ENCODE results near the gene FXYD5. TPM values are rescaled to one million over a fixed set of nuclear protein-coding genes. Genes with fewer than 3 reads are reported as not detected.
A peak's percentile ranks its signal among the peaks of the same experiment; 100 is the strongest.

Gene FXYD5
- total RNA-seq, 4 donors from 2014 or later = 6.0 to 67.7 (median 22.2) TPM

DNA sequence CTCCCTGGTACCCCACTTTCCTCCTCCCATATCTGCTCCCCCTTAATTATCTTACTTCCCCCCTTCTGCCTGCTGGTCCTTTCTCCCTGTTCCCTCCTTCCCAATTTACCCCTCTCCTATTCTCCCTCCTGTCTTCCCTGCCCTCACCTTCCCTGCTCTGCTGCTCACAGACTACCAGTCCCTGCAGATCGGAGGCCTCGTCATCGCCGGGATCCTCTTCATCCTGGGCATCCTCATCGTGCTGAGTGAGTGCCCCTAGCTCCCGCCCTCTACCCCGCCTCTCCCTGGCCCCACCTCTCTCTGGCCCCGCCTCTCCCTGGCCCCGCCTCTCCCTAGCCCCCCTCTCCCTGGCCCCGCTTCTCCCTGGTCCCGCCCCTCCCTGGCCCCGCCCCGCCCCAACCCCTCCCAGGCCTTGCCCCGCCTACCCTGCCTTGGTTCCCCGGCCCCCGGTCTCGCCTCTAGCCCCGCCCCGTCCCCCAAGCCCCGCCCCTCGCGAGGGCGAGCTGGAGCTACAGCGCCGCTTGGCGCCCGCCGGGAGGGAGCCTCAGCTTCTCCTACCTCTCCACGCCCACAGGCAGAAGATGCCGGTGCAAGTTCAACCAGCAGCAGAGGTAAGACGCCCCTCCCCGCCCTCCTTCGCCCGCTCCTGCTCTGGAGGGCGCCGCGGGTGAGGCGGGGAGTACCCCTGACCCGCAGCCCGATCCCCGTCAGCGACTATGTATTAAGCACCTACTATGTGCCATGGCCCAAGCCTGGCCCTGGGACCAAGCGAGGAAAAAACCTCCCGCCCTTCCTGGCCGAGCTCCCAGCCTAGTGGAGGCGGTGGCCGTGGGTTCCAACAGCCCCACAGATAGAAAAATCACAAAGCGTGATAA, 13.3 kb upstream of the FXYD5 start:
- Histone ChIP-seq H3K27me3 (peaks cover 0 to 13% of the 10 kb centered on the region in 2 donors), H3K9me3 (no peaks in the 10 kb centered on the region), H3K4me3 (peak overlapping the region; percentile 24 to 52 (median 39)), H3K4me1 (peaks cover 6 to 40% (median 22%) of the 10 kb centered on the region in 4 donors), H3K36me3 (no peaks in the 10 kb centered on the region), H3K27ac (peak overlapping the region; percentile 57 to 84 (median 77))
- peak; percentile 34 to 78 for TF ChIP-seq POLR2A (IDR thresholded peaks at IDR 0.05)
- TF ChIP-seq, protein P1, sequence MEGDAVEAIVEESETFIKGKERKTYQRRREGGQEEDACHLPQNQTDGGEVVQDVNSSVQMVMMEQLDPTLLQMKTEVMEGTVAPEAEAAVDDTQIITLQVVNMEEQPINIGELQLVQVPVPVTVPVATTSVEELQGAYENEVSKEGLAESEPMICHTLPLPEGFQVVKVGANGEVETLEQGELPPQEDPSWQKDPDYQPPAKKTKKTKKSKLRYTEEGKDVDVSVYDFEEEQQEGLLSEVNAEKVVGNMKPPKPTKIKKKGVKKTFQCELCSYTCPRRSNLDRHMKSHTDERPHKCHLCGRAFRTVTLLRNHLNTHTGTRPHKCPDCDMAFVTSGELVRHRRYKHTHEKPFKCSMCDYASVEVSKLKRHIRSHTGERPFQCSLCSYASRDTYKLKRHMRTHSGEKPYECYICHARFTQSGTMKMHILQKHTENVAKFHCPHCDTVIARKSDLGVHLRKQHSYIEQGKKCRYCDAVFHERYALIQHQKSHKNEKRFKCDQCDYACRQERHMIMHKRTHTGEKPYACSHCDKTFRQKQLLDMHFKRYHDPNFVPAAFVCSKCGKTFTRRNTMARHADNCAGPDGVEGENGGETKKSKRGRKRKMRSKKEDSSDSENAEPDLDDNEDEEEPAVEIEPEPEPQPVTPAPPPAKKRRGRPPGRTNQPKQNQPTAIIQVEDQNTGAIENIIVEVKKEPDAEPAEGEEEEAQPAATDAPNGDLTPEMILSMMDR (IDR thresholded peaks at IDR 0.05) = peak in 4 of 6 experiments; percentile 43 to 66 (median 55)
- DNase-seq = peak; percentile 94 to 97 (median 97)

- Histone ChIP-seq H3K36me3 (no peaks in the 10 kb centered on the region), H3K27me3 (peaks cover 0 to 13% of the 10 kb centered on the region in 2 donors), H3K4me1 (peaks cover 6 to 34% (median 22%) of the 10 kb centered on the region in 4 donors)
These were observed 12.5 kb upstream of the FXYD5 start for GRCh38 chr19:35141837-35142605.

DNA sequence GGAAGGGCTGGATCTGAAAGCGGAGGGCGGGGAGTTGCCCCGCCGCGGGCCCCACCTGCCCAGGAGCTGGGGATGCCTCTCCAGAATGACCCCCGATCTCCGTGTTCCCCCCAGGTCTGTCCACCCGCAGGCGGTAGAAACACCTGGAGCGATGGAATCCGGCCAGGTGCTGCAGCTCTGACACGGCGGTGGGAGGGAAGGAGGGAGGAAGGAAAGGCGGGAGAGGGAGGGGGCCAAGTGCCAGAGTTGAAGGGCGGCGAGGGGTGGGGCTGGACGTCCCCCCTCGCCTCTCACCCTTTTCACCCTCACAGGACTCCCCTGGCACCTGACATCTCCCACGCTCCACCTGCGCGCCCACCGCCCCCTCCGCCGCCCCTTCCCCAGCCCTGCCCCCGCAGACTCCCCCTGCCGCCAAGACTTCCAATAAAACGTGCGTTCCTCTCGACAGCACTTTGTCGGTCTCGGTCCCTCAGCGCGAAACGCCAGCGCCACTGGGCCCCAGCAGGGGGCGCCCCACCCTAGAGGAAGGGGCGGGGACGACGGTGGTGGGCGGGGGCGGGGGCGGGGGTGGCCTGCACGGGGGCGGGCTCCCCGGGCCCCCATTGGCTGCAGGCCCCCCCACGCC, 11.8 kb upstream of the FXYD5 start:
- Histone ChIP-seq H3K36me3 (no peaks in the 10 kb centered on the region), H3K4me3 (peak overlapping the region in 3 of 4 donors; percentile 17 to 35 (median 31)), H3K9me3 (no peaks in the 10 kb centered on the region), H3K27ac (peak overlapping the region in 1 of 4 donors; percentile 67), H3K4me1 (peaks cover 6 to 30% (median 21%) of the 10 kb centered on the region in 4 donors), H3K27me3 (peaks cover 0 to 13% of the 10 kb centered on the region in 2 donors)
- TF ChIP-seq, protein P1 (IDR thresholded peaks at IDR 0.05) = peak in 4 of 6 experiments; percentile 9 to 90 (median 56)
- TF ChIP-seq POLR2A (IDR thresholded peaks at IDR 0.05) = no peak
- DNase-seq = peak; percentile 70 to 80 (median 73)

More at GRCh38 chr19:35141837-35142605, 12.5 kb upstream of the FXYD5 start:
- H3K9me3 ChIP-seq = no peaks in the 10 kb centered on the region
- TF ChIP-seq POLR2A (IDR thresholded peaks at IDR 0.05) = no peak
- TF ChIP-seq, protein P1 (IDR thresholded peaks at IDR 0.05) = no peak
- peak overlapping the region in 1 of 4 donors; percentile 67 for H3K27ac ChIP-seq
- peak in 1 of 3 donors; percentile 50 for DNase-seq
- peak overlapping the region in 2 of 4 donors; percentile 17 to 35 for H3K4me3 ChIP-seq

DNA sequence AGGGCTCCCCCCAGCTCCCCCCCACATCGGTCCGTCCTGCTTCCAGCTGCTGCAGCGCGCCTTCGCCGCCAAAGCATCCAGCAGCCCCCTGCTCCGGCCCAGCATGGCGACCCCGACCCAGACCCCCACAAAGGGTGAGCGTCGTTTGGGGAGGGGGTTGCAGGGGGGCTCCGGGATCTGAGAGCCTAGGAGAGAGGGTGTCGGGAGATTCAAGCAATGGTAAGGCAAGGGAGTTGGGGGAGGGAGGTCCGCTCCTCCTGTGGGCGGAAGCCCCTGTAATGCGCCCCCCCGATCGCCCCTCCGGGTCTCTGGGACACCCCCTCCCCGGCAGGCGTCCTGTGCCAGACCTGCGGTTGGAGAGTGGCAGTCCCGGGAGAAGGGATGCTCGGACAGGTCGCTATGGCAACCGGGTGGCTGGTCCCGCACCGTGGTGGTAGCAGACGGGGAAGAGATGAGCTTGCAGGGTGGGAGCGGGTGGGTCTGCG, 11.3 kb upstream of the FXYD5 start, which contains the start of gene FXYD7:
TSS of gene FXYD7 (plus strand) at position 25 of the 485 bp plus-strand sequence. CDS start at position 104, 79 bp downstream.
- Histone ChIP-seq H3K27ac (peak within 1 kb of the TSS in 1 of 4 donors; percentile 67), H3K36me3 (no peaks in the 10 kb centered on the region), H3K9me3 (no peaks in the 10 kb centered on the region), H3K4me1 (peaks cover 6 to 30% (median 20%) of the 10 kb centered on the region in 4 donors), H3K27me3 (peaks cover 0 to 13% of the 10 kb centered on the region in 2 donors), H3K4me3 (peak within 1 kb of the TSS; percentile 17 to 35 (median 24))
- TF ChIP-seq, protein P1 (IDR thresholded peaks at IDR 0.05) = peak in 1 of 6 experiments; percentile 15
- TF ChIP-seq POLR2A (IDR thresholded peaks at IDR 0.05) = no peak
- DNase-seq = no peak

DNA sequence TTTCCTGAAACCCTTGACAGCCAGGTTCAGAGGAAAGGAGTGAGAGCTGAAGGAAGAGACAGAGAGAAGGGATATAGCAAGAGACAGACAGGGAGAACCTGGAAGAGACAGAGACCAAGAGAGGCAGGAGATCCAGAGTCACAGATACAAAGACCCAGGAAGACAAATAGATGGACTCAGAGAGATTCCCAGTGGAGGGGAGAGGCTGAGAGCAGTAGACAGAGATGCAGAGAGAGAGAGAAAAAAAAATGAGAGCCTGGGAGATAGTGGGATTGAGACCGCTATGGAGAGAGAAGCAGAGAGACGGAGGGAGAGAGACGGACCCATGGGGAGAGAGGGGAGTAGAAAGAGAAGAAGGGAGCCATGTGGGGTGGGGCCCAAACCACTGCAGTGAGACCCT, 10.7 kb upstream of the FXYD5 start:
- Histone ChIP-seq H3K27me3 (peaks cover 0 to 13% of the 10 kb centered on the region in 2 donors), H3K36me3 (no peaks in the 10 kb centered on the region), H3K9me3 (no peaks in the 10 kb centered on the region), H3K27ac (peak overlapping the region in 1 of 4 donors; percentile 67), H3K4me3 (no peak overlapping the region), H3K4me1 (peaks cover 6 to 30% (median 20%) of the 10 kb centered on the region in 4 donors)
- DNase-seq = no peak
- no peak for TF ChIP-seq POLR2A (IDR thresholded peaks at IDR 0.05)
- TF ChIP-seq, protein P1 (IDR thresholded peaks at IDR 0.05) = no peak

Measured in Peyer's patch (tissue), 4 donors.